HEK293 (cell line): ENCODE measurements around the gene TMED9.

Experiments used
- CTCF ChIP-seq: fragments of 450-650 bp; formaldehyde crosslinking; IDR thresholded peaks from 2 replicates; pipeline ENCODE4 v1.5.1; 2016; ENCODE audit warnings: missing biosample characterization, missing genetic modification characterization
- KLF1 ChIP-seq: fragments of 450-650 bp; formaldehyde crosslinking; IDR thresholded peaks from 2 replicates; pipeline ENCODE4 v1.5.1; 2016; ENCODE audit warnings: missing biosample characterization, missing genetic modification characterization
- KLF10 ChIP-seq: fragments of 450-650 bp; IDR thresholded peaks from 2 replicates; pipeline ENCODE4 v1.5.1; 2018; ENCODE audit warnings: missing biosample characterization, mild to moderate bottlenecking, missing genetic modification characterization
- REST ChIP-seq: fragments of 450-650 bp; formaldehyde crosslinking; IDR thresholded peaks from 2 replicates; pipeline ENCODE4 v1.5.1; 2016; ENCODE audit warnings: missing biosample characterization, missing genetic modification characterization
- YY1 ChIP-seq: fragments of 450-650 bp; formaldehyde crosslinking; IDR thresholded peaks from 2 replicates; pipeline ENCODE4 v1.5.1; 2018; ENCODE audit warnings: missing biosample characterization, missing genetic modification characterization
- ZEB2 ChIP-seq: fragments of 450-650 bp; formaldehyde crosslinking; IDR thresholded peaks from 2 replicates; pipeline ENCODE4 v1.5.1; 2016; ENCODE audit warnings: missing biosample characterization, missing genetic modification characterization
- ZNF449 ChIP-seq: fragments of 450-650 bp; formaldehyde crosslinking; IDR thresholded peaks from 2 replicates; pipeline ENCODE4 v1.5.1; 2017; ENCODE audit warnings: missing biosample characterization, mild to moderate bottlenecking, missing genetic modification characterization, moderate library complexity
- ZNF501 ChIP-seq: fragments of 450-650 bp; formaldehyde crosslinking; IDR thresholded peaks from 2 replicates; pipeline ENCODE4 v1.5.1; 2016; ENCODE audit warnings: missing biosample characterization, missing genetic modification characterization
- ZNF626 ChIP-seq: fragments of 450-650 bp; sonication (Bioruptor Pico); formaldehyde crosslinking; IDR thresholded peaks from 2 replicates; pipeline ENCODE4 v1.5.1; 2018; ENCODE audit warnings: missing biosample characterization, missing genetic modification characterization, inconsistent platforms
- ZNF664 ChIP-seq: fragments of 450-650 bp; formaldehyde crosslinking; IDR thresholded peaks from 2 replicates; pipeline ENCODE4 v1.5.1; 2016; ENCODE audit warnings: missing biosample characterization, missing genetic modification characterization
- ZNF670 ChIP-seq: fragments of 450-650 bp; formaldehyde crosslinking; IDR thresholded peaks from 2 replicates; pipeline ENCODE4 v1.5.1; 2016; ENCODE audit warnings: missing biosample characterization, missing genetic modification characterization, low read depth
- ZNF747 ChIP-seq: fragments of 450-650 bp; formaldehyde crosslinking; IDR thresholded peaks from 2 replicates; pipeline ENCODE4 v1.5.1; 2016; ENCODE audit warnings: missing biosample characterization, missing genetic modification characterization
- TF ChIP-seq, protein P1 (sequence below): fragments of 450-650 bp; formaldehyde crosslinking; IDR thresholded peaks from 2 replicates; pipeline ENCODE4 v1.5.1; 2016; ENCODE audit warnings: missing biosample characterization, missing genetic modification characterization, low read depth

GRCh38 chr5:177546258-177546741 is 45.7 kb upstream of the TMED9 start:
- TF ChIP-seq CTCF (no peak), YY1 (tag by site-specific recombination) (no peak), ZNF626 (tag by site-specific recombination) (no peak), ZNF501 (tag by site-specific recombination) (no peak), ZEB2 (peak; percentile 72), ZNF449 (tag by site-specific recombination) (peak; percentile 70; the same call in 1 of the 2 replicates), KLF1 (tag by site-specific recombination) (no peak), REST (tag by site-specific recombination) (no peak), KLF10 (no peak), ZNF664 (peak; percentile 57), ZNF747 (no peak), ZNF670 (tag by site-specific recombination) (no peak)
- TF ChIP-seq, protein P1, sequence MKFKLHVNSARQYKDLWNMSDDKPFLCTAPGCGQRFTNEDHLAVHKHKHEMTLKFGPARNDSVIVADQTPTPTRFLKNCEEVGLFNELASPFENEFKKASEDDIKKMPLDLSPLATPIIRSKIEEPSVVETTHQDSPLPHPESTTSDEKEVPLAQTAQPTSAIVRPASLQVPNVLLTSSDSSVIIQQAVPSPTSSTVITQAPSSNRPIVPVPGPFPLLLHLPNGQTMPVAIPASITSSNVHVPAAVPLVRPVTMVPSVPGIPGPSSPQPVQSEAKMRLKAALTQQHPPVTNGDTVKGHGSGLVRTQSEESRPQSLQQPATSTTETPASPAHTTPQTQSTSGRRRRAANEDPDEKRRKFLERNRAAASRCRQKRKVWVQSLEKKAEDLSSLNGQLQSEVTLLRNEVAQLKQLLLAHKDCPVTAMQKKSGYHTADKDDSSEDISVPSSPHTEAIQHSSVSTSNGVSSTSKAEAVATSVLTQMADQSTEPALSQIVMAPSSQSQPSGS = no peak
